Hematopoietic multipotent progenitor cell treated with erythropoietin and hydrocortisone succinate and interleukin-3 and kit ligand, for 6 days (in vitro differentiated cells): ENCODE results near the gene SLC9A3.
"Not testable (repeated sequence)": the region's sequence is repeated elsewhere in the genome, so short reads cannot be mapped to it uniquely, and the experiment has no call there.

Experiments
- DNase-seq: peaks from one replicate; pipeline ENCODE4 v3.0.0-alpha.2; 2015

Gene SLC9A3

DNA sequence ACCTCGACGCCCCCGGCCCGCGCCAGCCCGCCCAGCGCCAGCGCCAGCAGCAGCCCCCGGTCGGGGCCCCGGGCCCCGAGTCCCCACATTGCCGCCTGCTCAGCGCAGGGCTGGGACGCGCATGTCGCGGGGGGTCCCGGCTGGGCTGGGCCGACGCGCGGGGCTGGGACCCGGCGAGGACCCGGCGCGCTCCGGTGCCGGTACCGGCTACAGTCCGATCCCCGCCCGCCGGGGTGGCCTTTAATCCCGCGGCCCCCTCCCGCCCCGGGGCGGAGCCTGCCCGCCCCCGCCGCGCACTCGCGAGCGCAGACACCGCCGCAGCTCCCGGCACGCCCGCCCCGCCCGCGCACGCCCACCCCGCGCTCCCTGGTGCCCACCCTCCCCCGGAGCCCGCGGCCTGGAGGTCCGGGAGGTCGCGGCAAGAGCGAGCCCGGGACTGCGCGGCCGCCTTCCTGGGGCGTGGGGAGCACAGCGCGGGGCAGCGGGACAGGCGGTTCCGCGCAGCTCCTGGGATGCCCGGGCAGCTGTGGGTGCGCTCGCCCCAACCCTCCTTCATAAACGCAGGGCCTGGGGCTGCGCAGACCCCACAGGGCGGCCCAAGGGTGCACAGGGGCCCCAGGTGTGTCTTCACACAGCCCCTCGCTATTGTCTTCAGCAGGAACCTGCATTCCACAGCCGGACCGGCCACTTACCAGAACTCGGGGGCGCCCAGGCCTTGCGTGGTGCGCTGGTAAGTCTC, at the start of gene SLC9A3:
Gene SLC9A3, minus strand, starts transcription at position 216 of the 739 bp plus-strand sequence.
- no peak for DNase-seq

DNA sequence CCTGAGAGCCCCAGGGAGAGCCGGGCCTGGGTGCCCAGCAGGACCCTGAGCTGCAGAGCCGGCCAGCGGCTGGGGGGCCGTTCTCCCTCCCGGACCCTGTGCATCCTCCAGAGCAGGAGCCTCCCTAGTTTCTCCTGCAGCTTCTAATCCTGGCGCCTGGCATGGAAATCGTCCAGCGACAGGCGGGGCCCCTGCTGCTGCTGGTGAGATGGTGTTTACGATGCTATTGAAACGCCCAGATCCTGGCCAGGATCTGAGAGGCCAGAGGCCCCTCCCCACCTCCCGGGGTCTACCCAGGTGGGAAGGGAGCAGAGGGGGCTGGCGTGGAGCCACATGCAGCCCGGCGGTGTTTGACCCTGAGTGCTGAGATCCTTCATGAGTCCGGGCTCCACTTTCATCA, 49.7 kb upstream of the SLC9A3 start:
- no peak for DNase-seq

DNA sequence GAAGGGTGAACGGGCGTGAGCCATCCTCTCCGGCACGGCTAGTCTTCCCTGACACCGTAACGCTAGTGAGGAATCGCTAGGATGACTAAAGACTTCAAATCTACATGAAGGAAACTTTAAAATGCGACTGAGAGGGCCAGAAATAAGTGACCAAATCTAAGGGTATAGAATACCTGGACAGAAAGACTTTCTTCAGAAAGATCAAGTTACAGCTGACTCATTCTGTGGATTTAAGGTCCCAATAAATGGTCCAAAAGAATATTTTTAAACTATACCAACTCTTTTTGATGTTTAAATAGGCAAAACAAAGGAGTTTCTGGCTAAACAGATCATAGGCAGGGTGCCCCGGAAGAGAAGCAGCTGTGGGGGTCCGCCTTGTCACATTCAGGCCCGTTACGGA, 49.0 kb upstream of the SLC9A3 start:
- no peak for DNase-seq

- no peak for DNase-seq
Observed at GRCh38 chr5:572398-573019, 48.3 kb upstream of the SLC9A3 start.

- DNase-seq: no peak
Observed at GRCh38 chr5:571791-572190, 47.5 kb upstream of the SLC9A3 start.

DNA sequence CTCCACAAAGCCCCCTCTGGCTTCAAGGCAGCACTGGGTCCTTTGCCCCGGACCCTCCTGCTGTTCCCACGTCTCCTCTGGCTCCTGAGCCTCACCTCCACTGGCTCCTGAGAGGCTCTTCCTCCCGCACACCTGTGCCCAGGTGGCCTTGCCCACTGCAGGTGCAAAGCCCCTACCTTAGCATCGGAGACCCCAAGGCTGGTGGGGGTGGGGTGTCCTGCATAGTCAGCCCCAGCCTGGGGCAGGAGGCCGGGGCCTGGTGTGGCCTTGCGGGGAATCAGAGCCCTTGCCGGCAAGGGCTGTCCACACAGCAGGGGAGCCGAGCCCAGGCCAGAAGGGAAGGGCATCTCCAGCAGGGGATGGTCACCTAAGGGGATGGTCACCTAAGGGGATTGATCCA, 46.6 kb upstream of the SLC9A3 start:
- DNase-seq: no peak

DNA sequence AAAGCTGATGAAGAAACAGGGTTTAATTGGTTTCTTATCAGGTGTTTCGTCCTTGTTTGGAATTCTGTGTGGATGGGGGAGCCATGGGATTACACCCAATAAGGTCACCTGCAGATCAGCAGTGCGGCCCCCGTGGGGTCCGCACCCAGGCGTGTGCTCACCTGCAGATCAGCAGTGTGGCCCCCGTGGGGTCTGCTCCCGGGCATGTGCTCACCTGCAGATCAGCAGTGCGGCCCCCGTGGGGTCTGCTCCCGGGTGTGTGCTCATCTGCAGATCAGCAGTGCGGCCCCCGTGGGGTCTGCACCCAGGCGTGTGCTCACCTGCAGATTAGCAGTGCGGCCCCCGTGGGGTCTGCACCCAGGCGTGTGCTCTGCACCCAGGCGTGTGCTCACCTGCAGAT, 46.2 kb upstream of the SLC9A3 start:
- no peak for DNase-seq

- no peak for DNase-seq
Observed at GRCh38 chr5:569868-570361, 45.7 kb upstream of the SLC9A3 start.

DNA sequence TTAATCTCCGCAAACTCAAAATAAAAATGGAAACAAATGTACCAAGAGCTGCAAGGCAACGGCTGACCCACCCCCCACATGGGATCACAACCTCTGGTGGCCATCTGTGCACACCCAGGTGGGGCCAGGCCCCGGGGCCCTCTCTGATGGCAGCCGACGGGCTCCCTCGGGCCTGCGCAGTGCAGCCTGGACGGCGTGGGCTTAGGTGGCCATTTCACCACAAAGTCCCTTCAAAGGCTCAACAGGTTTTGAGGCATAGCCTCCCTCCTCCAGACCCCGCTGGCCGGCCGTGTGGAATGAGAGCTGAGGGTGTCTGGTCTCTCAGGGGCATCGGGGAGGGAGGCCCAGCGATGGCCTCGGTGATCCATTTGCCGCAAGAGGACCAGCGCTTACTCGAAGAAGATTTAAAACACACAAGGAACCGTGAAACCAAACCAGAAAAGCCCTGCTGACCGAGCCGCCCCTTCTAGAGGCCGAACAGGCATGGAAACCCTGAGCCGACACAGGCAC, 45.2 kb upstream of the SLC9A3 start:
- no peak for DNase-seq

DNA sequence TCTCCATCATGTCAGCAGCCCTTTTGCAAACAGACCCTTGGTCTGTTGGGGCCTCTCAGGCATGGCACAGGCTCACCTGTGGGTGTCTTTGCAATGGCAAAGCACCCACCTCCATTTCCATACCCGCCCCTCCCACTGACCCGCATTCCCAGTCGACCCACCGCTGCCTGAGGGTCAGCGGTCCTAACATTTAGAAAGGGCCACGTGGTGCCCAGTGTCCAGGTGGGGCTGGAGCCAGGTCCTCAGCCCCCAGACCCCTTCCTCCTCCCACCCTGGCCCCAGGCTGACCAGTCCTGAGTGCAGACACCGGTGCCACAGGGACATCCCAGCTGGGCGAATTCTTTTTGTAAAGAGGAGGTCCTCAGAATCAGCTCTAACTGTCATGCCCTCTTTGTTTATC, 44.6 kb upstream of the SLC9A3 start:
- DNase-seq: no peak

DNA sequence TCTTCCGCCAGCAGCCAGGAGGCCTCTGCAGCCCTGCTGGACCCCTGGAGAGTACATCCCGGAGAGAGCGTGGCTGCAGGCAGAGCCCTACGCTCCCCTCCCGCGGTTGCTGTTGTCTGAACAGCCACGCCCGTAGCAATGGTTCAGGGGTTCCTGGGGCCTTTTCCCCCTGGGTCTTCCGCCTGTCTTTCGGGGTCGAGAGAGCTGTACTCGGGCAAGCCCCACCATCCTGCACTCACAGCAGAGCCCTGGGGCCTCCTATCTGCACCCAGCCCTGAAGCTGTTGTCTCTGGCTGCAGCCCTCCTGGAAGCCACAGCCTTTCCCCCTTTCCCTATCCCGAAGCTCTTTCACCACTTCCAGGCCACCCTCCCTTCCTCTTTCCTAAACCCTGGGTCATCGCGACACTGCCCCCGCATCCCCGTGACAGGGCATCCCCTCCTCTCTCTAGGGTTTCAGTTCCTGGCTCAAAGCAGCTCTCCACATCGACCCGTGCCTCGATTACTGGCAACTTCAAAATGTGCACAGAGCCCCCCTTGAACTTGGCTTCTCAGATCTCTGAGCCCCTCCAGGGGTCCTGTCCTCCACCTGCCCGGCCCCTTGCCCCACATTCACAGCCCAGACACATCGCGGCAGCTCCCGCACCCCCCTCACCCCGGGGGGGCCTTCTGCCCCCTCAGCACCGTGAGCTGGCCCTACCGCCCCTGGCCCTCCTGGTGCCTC, 44.0 kb upstream of the SLC9A3 start:
- no peak for DNase-seq

DNA sequence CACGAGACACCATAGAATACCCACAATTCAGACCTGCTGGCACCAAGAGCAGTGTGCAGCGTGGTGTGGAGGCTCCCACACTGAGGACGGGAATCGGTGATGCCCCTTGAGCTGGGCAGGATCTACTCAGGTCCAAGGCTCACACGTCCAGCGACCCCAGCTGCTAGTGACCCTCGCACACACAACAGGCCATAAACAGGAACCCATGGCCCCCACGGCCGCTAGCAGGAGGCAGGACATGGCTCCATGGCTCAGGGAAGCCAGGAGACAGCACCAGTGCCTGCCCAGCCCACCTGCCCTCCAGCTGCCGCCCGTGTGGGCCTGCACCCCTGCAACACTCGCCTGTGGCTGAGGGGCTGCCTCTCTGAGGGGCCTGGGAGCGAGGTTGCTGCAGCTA, 43.4 kb upstream of the SLC9A3 start:
- DNase-seq: no peak

GRCh38 chr5:566636-567309, 42.5 kb upstream of the SLC9A3 start:
- DNase-seq: no peak

DNA sequence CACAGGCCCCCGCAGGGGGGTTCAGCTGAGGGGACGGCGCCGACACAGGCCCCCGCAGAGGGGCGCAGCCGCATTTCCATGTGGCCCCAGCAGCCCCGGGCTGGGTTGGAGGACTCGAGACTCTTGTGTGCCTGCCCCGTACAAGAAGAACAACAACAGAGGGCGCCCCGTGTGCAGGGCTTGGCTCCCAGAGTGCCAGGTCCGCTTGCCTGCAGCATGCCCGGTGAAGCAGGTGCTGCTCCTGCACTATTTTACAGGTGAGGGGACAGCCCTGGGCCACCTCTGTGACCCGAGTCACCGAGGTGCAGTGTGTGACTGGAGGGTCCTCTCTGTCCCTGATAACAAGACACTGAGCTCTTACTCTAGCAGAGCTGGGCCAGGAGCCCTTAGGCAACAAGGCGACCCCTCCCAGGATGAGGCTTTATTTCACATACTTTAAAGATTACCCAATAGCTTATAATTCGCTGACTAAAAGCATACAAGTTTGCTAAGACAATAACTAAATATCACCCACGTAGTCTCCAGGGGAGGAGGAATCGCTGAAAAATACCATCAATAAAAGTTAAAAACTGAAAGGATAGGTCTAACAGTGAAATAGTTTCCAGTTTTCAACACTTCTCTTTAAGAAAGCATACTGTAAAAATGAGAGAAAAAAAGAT, 41.7 kb upstream of the SLC9A3 start:
- peak; percentile 5 for DNase-seq

- DNase-seq: no peak
Observed at GRCh38 chr5:561408-561807, 37.2 kb upstream of the SLC9A3 start.

GRCh38 chr5:560792-561166, 36.5 kb upstream of the SLC9A3 start:
- DNase-seq: no peak

DNA sequence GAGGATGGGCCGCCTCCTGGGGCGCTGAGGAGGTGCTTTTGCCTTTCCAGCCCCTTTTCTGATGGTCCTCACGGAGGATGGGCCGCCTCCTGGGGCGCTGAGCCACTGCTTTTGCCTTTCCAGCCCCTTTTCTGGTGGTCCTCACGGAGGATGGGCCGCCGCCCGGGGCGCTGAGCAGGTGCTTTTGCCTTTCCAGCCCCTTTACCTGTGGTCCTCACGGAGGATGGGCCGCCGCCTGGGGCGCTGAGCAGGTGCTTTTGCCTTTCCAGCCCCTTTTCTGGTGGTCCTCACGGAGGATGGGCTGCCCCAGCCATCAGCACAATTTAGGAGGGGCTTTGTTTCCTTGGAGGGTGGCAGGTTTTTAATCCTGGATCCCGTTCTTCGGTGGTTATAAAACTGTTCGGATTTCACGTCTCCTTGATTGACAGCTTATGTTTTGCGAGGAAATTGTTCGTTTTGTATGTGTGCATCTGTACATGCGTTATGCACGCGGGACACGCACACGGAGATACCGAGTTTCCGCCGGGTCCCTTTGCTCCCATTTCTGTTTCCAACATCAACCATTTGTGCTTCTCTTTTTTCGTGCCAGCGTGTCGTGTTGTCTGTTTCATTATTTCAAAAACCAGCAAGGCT, 34.7 kb upstream of the SLC9A3 start:
- DNase-seq: no peak

DNA sequence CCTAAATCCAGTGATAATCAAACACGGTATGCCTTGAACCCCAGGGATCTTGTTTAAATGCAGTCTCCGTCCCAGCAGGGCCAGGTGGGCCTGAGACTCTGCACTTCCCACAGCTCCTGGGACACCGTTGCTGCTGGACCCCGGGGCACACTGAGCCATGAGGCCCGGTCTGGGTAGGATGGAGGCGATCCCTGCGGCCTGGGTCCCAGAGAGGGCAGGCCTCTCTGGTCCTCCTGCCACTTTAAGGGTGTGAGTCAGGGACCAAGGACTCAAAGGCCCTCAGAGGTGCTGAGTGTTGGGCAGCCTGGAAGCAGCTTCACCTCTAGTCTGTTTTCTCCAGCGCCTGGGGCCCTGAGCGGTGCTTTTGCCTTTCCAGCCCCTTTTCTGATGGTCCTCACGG, 34.1 kb upstream of the SLC9A3 start:
- no peak for DNase-seq

- DNase-seq: not testable (repeated sequence)
Observed at GRCh38 chr5:557917-558316, 33.7 kb upstream of the SLC9A3 start.

DNA sequence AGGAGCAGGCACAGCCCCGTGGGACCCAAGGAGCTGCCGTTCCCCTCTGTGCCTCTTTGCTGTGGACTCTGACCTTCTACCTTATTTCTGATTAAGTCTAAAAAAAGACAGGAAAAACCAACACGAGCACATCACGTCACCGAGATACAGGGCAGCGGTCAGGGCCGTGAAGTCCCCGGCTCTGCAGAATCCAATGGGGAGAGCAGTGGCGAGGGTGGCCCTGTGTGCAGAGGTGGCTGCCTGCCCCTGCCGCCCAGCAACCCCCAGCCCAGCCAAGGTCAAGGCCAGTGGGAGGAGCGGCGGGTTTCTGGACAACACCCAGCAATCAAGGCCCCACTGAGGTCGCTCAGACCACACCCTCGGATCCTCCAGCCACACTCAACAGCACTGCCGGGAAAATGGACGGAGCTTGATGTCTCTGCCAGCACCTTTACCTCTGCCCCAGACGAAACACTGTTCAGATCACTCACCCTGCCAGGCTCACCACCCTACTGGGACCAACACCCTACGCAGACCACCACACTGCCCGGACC, 32.7 kb upstream of the SLC9A3 start:
- DNase-seq: no peak

DNA sequence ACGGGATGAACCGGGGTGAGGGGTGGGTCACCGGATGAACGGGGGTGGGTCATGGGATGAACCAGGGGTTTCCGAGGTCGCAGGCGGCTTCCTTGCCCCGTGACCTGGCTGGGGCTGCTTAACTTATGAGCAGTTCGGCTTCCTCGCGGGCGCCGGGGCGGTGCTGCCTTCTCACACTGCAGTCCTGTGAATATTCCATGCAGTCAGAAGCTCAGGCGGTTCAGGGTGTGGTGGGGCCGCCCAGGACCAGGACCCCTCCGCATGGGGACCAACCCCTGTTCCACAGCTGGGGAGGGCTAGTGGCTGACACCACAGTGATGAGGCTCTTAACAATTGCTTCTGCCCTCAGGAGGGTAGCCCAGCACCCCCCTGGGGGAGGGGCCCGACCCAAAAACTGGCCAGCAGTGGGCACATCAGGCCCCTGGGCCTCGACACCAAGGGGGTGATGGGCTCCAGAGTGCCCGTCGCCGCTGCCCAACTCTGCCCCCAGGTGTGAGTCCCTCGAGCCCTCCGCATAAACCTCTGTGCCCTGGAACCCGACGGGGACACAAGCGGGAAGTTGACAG, 30.9 kb upstream of the SLC9A3 start:
- no peak for DNase-seq
